Stomach (tissue), 9 donors: Measurements from ENCODE around the gene ITGA6. TPM values are rescaled to one million over a fixed set of nuclear protein-coding genes. Genes with fewer than 3 reads are reported as not detected.
A peak's percentile ranks its signal among the peaks of the same experiment; 100 is the strongest.

Experiments
- DNase-seq, 2 donors: peaks; one replicate each; pipeline versions ENCODE4 v3.0.0 to v3.0.0-alpha.2; 2013 to 2019
- H3K27ac ChIP-seq, 5 donors: fragments of 200-600 bp in 4 of 5; sonication (generic) in 4 of 5; one replicate each; pipeline ENCODE4 v1.5.1; 2013 to 2019; ENCODE audit warnings: mild to moderate bottlenecking in 1 of 5, moderate library complexity in 1 of 5
- H3K27me3 ChIP-seq, 3 donors: fragments of 200-600 bp; sonication (generic); one replicate each; pipeline ENCODE4 v1.5.1; 2017 to 2019; ENCODE audit warnings: mixed run types in 1 of 3
- H3K36me3 ChIP-seq, 4 donors: fragments of 200-600 bp; sonication (generic); 1 replicate in 3 of 4; 2 replicates in 1 of 4; pipeline ENCODE4 v1.5.1; 2016 to 2019
- H3K4me1 ChIP-seq, 4 donors: fragments of 200-600 bp; sonication (generic); one replicate each; pipeline ENCODE4 v1.5.1; 2016 to 2019
- H3K4me3 ChIP-seq, 4 donors: fragments of 200-600 bp; sonication (generic) in 3 of 4; one replicate each; pipeline ENCODE4 v1.5.1; 2016 to 2019; ENCODE audit warnings: mild to moderate bottlenecking in 1 of 4
- H3K9me3 ChIP-seq, 4 donors: fragments of 200-600 bp; sonication (generic); one replicate each; pipeline ENCODE4 v1.5.1; 2016 to 2019
- EP300 ChIP-seq: sonication (generic); formaldehyde crosslinking; IDR thresholded peaks from one replicate; pipeline ENCODE4 v1.6.1; 2017; ENCODE audit warnings: antibody characterized with exemption
- POLR2A ChIP-seq, 4 donors: fragments of 450-650 bp; IDR thresholded peaks; one replicate each; pipeline ENCODE4 v1.6.1; 2016; ENCODE audit warnings: antibody characterized with exemption in 4 of 4, control low read depth in 2 of 4, mild to moderate bottlenecking in 1 of 4, moderate library complexity in 1 of 4
- POLR2AphosphoS5 ChIP-seq, 3 donors: sonication (generic); formaldehyde crosslinking; IDR thresholded peaks; one replicate each; pipeline ENCODE4 v1.6.1; 2016; ENCODE audit warnings: antibody characterized with exemption in 3 of 3
- WGBS, 5 donors: extraction: QIAGEN DNeasy Blood & Tissue Kit in 3 of 5; methylation state at CpG; one replicate each; pipeline versions ENCODE4 v1.1.5 to v1.1.7; 2013 to 2018; 5-methylcytosine and 5-hydroxymethylcytosine counted together
- intact Hi-C: fragments of 100-400 bp; cut with DNase I; formaldehyde crosslinking; loops from one replicate; pipeline ENCODE4 v1.15.1; 2023; ENCODE audit warnings: low total_unique reads
- polyA plus RNA-seq, 3 donors: library from polyadenylated mRNA; stranded (reverse); fragments of 200-250 nt; gene quantifications; one replicate each; pipeline ENCODE4 v1.2.3, GENCODE V29; 2013
- total RNA-seq, 5 donors: library from RNA; depleted of rRNA; stranded (reverse); fragments of >200 nt; gene quantifications; one replicate each; pipeline versions ENCODE4 v1.1.0 to v1.2.3, GENCODE V29; 2014 to 2016
- TF ChIP-seq, protein P1 (sequence below), 7 experiments: fragments of 450-650 bp in 4 of 7; fragments of 200-600 bp in 3 of 7; sonication (generic) in 3 of 7; IDR thresholded peaks; one replicate each; pipeline ENCODE4 v1.5.1; 2016 to 2019; ENCODE audit warnings: antibody characterized with exemption in 7 of 7, control low read depth in 2 of 7, mild to moderate bottlenecking in 1 of 7
- donor health status: healthy with polysubstance abuse.
- donor health status: Bipolar disorder and iron deficiency.
- donor health status: healthy.

The ITGA6 gene
- total and polyA plus RNA-seq, 8 donors, result 10.7 to 391 (median 55.4) TPM

DNA sequence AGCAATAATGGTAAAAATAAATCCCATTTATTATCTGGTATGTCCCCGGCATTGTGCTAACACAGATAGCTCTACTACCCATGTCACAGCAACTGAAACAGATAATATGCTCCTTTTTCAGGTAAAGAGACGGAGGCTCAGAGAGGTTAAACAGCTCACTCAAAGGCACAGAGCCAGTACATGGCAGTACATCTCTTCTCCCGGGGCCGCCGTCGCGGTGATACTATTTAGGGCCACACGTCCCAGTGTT lies 127.8 kb downstream of the ITGA6 start:
- intact Hi-C loops, result no loop called here
- Histone ChIP-seq H3K27ac (peak overlapping the region; percentile 83 to 97 (median 96)), H3K27me3 (no peaks in the 10 kb centered on the region), H3K4me1 (peaks cover 11 to 32% (median 19%) of the 10 kb centered on the region in 4 donors), H3K36me3 (peaks cover 0 to 7% (median 5%) of the 10 kb centered on the region in 4 donors), H3K4me3 (peak overlapping the region; percentile 82 to 88 (median 86)), H3K9me3 (no peaks in the 10 kb centered on the region)
- TF ChIP-seq POLR2AphosphoS5 (IDR thresholded peaks at IDR 0.05) (no peak), POLR2A (IDR thresholded peaks at IDR 0.05) (no peak), EP300 (no peak)
- TF ChIP-seq, protein P1, sequence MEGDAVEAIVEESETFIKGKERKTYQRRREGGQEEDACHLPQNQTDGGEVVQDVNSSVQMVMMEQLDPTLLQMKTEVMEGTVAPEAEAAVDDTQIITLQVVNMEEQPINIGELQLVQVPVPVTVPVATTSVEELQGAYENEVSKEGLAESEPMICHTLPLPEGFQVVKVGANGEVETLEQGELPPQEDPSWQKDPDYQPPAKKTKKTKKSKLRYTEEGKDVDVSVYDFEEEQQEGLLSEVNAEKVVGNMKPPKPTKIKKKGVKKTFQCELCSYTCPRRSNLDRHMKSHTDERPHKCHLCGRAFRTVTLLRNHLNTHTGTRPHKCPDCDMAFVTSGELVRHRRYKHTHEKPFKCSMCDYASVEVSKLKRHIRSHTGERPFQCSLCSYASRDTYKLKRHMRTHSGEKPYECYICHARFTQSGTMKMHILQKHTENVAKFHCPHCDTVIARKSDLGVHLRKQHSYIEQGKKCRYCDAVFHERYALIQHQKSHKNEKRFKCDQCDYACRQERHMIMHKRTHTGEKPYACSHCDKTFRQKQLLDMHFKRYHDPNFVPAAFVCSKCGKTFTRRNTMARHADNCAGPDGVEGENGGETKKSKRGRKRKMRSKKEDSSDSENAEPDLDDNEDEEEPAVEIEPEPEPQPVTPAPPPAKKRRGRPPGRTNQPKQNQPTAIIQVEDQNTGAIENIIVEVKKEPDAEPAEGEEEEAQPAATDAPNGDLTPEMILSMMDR (IDR thresholded peaks at IDR 0.05), result no peak
- WGBS, 5 donors, result 4 to 8% (median 7%) methylated on average over 8 of the region's 8 CpGs
- DNase-seq, result no peak

Other genes starting within 250 kb of the ITGA6 start
- 100 to 1,000 TPM in 1 of 5 donors, 10 to 100 TPM in 3, 1 to 10 TPM in 1; 7.6 to 133 (median 27.2) TPM for gene PDK1, start 128.5 kb downstream of the ITGA6 start, total RNA-seq
- gene PDK1, start 128.5 kb downstream of the ITGA6 start, polyA plus RNA-seq, result 1 to 10 TPM; 2.8 to 4.1 (median 4.0) TPM